GM21576 (cell line): Measurements from ENCODE around the gene NANS.
"Not testable (repeated sequence)": the region's sequence is repeated elsewhere in the genome, so short reads cannot be mapped to it uniquely, and the experiment has no call there.

Experiments
- ATAC-seq: cut with Tn5 transposase; IDR thresholded peaks from one replicate; pipeline ENCODE4 v1.9.1; 2021; ENCODE audit warnings: mild to moderate bottlenecking, moderate library complexity; ENCODE audit not compliant: unreplicated experiment

The NANS gene

GRCh38 chr9:98074115-98074990 is 17.8 kb downstream of the NANS start:
- ATAC-seq = no peak

- no peak for ATAC-seq
Observed at GRCh38 chr9:98075332-98075805, 18.8 kb downstream of the NANS start.

GRCh38 chr9:98076514-98076890 is 20.0 kb downstream of the NANS start:
- not testable (repeated sequence) for ATAC-seq

- no peak for ATAC-seq
Observed at GRCh38 chr9:98078895-98079294, 22.4 kb downstream of the NANS start.

- no peak for ATAC-seq
Observed at GRCh38 chr9:98080326-98080725, 23.8 kb downstream of the NANS start.

- ATAC-seq = no peak
Observed at GRCh38 chr9:98080780-98081179, 24.2 kb downstream of the NANS start.

- ATAC-seq = no peak
Observed at GRCh38 chr9:98081477-98082219, 25.1 kb downstream of the NANS start.

GRCh38 chr9:98083061-98083501 is 26.5 kb downstream of the NANS start:
- no peak for ATAC-seq

GRCh38 chr9:98083566-98084183 is 27.1 kb downstream of the NANS start:
- no peak for ATAC-seq

GRCh38 chr9:98084396-98084795 is 27.9 kb downstream of the NANS start:
- no peak for ATAC-seq

- no peak for ATAC-seq
Observed at GRCh38 chr9:98085058-98085457, 28.5 kb downstream of the NANS start.

- ATAC-seq = no peak
Observed at GRCh38 chr9:98085944-98086343, 29.4 kb downstream of the NANS start.

- no peak for ATAC-seq
Observed at GRCh38 chr9:98086461-98086860, 29.9 kb downstream of the NANS start.

- ATAC-seq = no peak
Observed at GRCh38 chr9:98087420-98088354, 31.2 kb downstream of the NANS start.

GRCh38 chr9:98090674-98091073 is 34.1 kb downstream of the NANS start:
- ATAC-seq = not testable (repeated sequence)

GRCh38 chr9:98091735-98092612 is 35.4 kb downstream of the NANS start:
- ATAC-seq = no peak

GRCh38 chr9:98092613-98092931 is 36.0 kb downstream of the NANS start:
- no peak for ATAC-seq

GRCh38 chr9:98094316-98094715 is 37.8 kb downstream of the NANS start:
- no peak for ATAC-seq

- no peak for ATAC-seq
Observed at GRCh38 chr9:98094851-98095250, 38.3 kb downstream of the NANS start.

- ATAC-seq = no peak
Observed at GRCh38 chr9:98095401-98095800, 38.9 kb downstream of the NANS start.
